Peyer's patch (tissue), 4 donors: ENCODE data around the gene ZNF213.
A peak's percentile ranks its signal among the peaks of the same experiment; 100 is the strongest.

Source experiments
- POLR2A ChIP-seq, 2 donors: fragments of 450-650 bp; IDR thresholded peaks; one replicate each; pipeline ENCODE4 v1.5.1; 2017; ENCODE audit warnings: antibody characterized with exemption in 2 of 2, mild to moderate bottlenecking in 2 of 2, moderate library complexity in 2 of 2
- TF ChIP-seq, protein P1 (sequence below), 6 experiments: fragments of 450-650 bp in 4 of 6; fragments of 200-600 bp in 2 of 6; sonication (generic) in 1 of 6; IDR thresholded peaks; one replicate each; pipeline ENCODE4 v1.5.1; 2017 to 2019; ENCODE audit warnings: antibody characterized with exemption in 6 of 6, mild to moderate bottlenecking in 3 of 6, moderate library complexity in 1 of 6

DNA sequence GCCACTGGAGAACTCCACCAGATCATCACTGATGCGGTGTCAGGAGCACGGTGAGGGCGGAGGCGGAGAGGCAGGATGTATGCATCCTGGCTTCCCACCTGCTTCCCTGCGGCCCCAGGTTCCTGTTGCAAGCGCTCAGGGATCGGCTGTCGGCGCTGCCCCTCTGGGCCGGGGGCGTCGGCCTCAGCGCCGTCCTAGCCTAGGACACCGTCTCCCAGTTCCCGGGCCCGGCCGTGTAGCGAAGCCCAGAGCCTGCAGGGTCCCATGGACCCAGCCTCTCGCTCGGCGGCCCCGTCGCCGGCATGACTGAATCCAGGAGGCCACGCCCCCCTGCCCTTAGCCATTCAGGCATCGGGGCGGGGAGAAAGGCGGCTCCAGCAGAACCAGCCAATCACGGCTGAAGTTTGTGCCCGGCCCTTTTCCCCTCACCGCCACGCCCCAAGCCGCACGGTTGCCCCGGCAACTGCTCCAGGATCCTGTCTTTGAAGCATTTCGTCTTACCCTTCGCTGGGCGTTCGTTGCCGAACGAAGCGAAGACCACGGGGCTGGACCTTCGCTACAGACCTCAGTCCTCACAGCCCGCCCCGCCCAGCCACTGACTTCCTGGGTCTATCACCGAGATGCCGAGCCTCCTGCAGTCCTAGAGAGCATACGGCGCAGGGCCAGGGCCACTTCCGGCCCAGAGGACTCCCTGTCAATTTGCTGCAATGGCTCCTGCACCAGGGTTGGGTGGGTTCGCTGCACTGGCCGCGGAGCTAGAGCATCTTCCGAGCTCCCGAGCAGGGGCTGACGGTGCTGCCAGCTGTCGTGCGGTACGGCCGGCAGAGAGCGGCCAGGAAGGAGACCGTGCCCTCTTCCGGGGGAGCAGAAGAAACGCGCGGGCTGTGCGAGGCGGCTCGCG is 10.6 kb upstream of the ZNF213 start:
- TF ChIP-seq, protein P1, sequence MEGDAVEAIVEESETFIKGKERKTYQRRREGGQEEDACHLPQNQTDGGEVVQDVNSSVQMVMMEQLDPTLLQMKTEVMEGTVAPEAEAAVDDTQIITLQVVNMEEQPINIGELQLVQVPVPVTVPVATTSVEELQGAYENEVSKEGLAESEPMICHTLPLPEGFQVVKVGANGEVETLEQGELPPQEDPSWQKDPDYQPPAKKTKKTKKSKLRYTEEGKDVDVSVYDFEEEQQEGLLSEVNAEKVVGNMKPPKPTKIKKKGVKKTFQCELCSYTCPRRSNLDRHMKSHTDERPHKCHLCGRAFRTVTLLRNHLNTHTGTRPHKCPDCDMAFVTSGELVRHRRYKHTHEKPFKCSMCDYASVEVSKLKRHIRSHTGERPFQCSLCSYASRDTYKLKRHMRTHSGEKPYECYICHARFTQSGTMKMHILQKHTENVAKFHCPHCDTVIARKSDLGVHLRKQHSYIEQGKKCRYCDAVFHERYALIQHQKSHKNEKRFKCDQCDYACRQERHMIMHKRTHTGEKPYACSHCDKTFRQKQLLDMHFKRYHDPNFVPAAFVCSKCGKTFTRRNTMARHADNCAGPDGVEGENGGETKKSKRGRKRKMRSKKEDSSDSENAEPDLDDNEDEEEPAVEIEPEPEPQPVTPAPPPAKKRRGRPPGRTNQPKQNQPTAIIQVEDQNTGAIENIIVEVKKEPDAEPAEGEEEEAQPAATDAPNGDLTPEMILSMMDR (IDR thresholded peaks at IDR 0.05) = peak in 5 of 6 experiments; percentile 9 to 45 (median 38)
- TF ChIP-seq POLR2A (IDR thresholded peaks at IDR 0.05) = peak; percentile 15 to 30
